Right renal pelvis (tissue), 4 donors: ENCODE results near the gene B4GALT1. TPM values are rescaled to one million over a fixed set of nuclear protein-coding genes. Genes with fewer than 3 reads are reported as not detected.

Source experiments
- DNase-seq, 4 donors: peaks; one replicate each; pipeline ENCODE4 v3.0.0-alpha.2; 2013; ENCODE audit warnings: low read depth in 4 of 4, low spot score in 3 of 4, missing footprints in 1 of 4
- polyA plus RNA-seq, 4 donors: library from polyadenylated mRNA; unstranded; fragments of 120-200 nt; gene quantifications; one replicate each; pipeline ENCODE4 v1.2.1, GENCODE V29; 2013; ENCODE audit not compliant: insufficient read length in 4 of 4

The B4GALT1 gene
- polyA plus RNA-seq, 4 donors: 88.5 to 135 (median 122) TPM

DNA sequence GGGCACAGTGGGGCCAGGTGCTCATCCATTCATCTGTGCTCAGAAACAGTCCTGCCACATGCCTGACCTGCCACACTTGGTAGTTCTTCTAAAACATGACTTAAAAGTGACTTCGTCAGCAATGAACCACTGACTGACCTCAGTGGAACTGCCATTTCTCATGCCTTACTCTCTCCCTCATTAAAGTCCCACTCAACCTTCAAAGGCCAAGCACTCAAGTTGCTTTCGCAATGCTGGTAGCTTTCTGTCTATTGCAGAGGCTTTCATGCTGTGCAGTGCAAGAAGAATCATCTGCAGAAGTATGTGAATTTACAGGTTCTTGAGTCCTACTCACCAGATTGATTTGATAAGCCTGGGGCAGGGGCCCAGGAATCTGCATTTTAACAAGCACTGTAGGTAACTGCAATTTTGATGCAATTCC lies 23.9 kb downstream of the B4GALT1 start:
- no peak for DNase-seq

DNA sequence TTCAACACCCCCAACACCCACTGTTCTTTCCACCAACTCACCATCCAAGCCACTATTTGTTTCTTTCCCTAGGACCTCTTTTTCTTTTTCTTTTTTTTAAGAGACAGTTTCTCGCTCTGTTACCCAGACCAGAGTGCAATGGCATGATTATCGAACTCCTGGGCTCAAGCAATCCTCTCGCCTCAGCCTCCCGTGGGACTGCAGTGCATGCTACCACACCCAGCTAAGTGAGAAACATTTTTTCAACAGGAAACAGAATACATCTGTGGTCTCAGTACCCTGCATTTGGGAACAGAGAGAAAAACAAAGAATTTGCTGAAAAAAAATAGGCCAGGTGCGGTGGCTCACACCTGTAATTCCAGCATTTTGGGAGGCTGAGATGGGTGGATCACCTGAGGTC lies 24.6 kb downstream of the B4GALT1 start:
- no peak for DNase-seq

DNA sequence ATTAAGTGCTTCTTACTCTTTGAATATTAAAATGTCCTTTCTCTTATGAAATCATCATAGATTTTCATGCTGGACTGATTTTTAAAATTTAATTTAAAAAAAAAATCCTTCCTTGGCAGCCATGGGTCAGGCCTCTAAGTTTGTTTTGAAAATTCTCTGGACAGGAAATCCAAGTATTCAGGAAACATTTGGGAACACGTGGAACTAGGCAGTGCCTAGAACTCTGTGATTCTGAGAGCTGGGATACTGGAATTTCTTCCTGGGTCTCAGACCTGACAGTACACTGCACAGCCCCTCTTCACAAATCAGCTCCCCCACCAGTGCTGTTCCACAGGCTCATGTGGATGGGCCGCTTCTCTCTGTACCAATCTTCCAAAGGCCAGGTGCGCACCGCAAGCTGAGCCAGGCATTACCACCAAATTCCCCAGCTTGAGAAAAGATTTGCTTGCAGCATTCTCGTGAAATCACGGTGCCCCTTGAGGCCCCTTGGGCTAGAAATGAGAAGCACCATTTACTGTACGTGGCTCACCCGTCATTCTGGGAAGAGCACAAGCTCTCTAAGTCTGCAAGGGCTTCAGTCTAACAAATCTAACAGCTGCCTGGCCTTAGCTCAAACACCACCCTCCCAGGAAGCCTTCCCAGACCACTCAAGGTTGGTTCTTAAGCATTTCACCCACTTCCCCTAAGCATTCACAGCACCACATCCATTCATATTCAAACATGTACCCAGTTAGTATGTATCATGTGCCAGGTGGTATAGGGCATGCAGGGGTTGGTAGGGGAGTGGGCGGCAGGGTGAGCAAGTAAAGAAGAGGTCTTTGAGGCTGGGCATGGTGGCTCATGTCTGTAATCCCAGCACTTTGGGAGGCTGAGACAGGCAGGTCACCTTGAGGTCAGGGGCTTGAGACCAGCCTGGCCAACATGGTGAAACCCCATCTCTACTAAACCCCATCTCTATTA lies 26.5 kb downstream of the B4GALT1 start:
- DNase-seq: no peak

DNA sequence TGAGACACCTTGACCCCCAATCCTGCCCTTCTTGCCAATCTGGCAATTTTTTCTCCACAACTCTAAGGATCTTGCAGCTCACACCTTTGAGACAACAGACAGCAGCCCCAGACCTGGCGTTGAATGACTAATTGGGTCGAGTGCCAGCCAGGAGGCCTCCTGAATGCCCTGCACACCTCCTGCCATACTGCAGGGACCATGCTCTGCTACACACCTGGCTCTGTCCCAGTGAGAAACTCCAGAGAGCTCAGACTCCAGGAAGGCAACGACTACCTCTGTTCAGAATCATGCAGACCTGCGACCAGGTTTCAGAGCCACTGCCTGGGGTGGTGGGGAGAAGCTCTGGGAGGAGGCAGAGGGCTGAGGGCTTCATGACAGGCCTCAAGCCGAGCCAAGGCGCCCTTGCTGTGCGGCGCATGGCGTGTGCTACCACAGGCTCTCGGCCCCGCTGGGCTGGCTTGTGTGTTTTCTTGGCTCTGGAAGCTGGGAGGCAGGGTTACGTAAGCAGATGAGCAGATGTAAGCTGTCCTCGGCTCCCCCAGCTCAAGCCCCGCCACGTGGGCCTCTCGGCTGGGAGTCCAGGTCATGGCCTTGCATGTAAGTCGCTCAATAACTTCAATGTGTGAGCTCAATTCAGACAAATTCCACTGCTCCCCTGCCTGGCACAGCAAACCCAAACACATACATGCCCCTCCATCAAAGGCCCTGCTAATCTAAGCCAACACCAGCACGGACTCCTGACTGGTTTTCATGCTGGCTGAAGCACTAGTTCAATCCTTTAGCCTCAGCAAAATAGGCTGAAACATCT lies 27.5 kb downstream of the B4GALT1 start:
- DNase-seq: no peak

DNA sequence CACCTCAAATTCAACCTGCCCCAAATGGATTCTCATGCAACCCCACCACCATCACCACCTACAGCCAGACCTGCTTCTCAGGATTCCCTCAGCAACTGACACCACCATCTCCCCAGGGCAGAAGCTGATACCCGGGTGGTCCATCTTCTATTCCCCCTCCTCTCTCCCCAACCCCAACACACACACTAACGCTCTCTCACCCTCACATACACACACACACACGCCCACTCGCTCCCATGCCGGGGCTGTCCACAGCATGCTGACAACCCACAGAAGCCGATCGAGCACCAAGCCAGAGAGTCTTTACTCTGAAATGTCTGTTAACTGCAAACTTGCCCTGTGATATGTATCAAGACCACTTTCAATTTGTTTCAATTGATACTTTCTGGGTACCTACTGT lies 28.4 kb downstream of the B4GALT1 start:
- DNase-seq: no peak

DNA sequence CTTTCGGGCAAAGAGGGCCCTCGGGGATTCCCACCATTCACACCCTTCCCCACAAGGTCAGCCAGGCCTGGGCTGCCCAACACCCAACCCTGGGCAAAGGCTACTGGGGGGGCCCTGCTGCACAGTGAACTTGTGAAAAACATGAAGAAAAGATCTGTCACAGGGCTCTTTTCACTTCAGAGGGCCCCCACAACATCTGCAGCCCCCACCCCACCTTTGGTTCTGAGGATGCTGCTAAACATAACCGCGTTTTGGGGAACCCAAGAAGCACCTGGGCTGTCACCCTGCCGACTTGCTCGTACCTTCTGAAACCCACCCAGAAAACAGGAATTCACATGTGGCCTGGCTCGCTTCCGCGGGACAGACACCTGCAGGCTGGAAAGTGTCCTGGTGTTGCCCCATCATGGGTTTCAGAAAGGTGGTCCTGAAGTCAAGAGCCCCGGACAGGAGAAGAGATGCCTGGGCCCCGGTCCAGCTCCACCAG lies 29.3 kb downstream of the B4GALT1 start:
- no peak for DNase-seq

DNA sequence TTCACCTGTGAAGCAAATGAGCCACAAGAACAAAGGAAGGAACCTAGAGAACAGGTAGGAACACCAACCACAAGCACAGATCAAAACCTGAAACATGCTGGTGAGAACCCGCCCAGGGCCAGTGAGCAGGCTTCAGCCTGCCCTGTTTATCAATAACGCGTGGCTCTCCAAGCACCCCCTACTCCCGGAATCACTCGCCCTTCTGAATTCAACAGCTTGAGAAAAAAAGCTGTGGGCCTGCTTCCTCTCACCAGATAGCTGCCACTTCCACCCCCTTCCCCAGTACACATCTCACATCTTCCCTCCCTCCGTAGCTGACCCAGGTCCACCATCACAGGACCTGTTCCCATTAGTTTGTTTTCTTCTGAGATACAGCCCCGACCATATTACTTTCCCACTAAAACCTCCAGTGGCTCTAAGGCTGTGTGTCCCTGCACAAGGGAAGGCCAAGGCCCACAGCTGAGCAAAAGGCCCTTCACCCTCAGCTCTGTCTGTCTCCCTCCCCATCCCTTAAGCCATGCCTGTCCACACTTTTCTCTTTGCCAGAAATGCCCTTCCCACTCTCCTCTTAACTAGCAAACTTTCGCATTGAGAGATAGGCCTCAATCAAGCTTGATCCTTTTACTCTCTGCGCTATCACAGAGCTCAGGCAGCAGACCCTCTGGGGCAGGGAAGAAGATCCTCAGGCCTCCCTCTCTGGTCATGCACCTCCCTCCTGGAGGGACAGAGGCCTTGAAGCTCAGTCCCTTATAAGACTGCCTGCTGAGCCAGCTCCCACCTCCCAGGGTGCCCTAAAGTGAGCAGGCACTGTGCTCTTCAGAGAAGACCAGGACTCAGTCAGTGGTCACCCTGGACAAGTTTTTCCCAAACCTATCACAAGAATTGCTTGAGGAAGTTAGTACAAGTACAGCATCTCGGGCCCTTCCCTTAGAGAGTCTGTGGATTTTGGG lies 30.1 kb downstream of the B4GALT1 start:
- DNase-seq: no peak

DNA sequence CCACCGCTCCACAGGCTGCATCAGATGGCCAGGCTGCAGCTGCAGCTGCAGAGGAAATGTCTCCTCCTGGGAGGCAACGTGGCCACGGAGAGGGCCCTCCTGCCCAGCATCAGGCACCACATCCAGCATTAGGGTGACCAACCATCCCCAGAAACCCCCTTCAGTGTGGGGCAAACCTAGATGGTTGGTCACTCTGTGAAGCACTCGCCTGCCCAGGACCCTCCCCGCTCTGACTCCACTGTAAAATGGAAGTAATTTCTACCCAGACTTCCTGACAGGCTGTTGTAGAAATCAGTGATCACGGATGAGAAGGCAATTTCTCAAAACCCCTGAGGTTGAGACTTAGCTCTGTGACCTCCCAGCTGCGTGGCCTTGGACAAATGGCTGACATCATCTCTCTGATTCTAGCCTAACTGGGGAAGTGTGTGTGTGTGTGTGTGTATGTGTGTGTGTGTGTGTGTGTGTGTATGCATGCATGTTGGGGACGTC lies 31.6 kb downstream of the B4GALT1 start:
- DNase-seq: no peak

DNA sequence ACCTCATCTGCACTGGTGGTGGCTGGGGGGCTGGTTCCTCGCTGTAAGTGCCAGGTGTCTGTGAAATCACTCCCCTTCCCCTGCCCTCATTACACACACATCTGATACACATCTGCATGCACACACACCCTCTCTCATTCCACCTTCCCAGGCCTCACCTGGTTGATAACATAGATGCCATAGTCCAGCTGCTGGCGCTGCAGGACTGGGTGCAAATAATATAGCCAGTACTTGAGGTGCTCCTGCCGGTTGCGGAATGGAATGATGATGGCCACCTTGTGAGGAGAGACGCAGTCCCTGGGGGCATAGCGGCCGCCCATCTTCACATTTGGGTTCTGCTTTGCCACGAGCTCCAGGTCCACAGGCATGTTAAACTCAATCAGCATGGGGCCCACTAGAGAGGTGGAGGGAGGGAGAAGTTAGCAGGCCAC lies 32.1 kb downstream of the B4GALT1 start:
- DNase-seq: no peak

DNA sequence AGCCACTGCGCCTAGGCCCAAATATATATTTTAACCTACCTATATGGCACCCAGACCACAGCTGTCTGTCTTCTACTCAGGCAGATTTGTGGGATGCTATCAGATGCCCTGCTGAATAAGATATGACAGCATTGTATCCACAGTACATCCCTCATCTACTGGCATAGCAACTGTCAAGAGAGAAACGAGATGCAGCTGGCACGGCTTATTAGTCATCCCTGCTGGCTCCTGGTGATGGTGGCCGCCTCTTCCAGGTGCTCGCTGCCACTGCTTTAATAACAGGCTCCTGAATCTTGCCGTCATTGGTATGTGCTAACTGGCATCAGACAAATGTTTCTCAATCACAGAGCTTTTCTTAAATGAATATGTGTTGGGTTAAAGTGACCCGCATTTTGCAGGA lies 34.0 kb downstream of the B4GALT1 start:
- DNase-seq: no peak

DNA sequence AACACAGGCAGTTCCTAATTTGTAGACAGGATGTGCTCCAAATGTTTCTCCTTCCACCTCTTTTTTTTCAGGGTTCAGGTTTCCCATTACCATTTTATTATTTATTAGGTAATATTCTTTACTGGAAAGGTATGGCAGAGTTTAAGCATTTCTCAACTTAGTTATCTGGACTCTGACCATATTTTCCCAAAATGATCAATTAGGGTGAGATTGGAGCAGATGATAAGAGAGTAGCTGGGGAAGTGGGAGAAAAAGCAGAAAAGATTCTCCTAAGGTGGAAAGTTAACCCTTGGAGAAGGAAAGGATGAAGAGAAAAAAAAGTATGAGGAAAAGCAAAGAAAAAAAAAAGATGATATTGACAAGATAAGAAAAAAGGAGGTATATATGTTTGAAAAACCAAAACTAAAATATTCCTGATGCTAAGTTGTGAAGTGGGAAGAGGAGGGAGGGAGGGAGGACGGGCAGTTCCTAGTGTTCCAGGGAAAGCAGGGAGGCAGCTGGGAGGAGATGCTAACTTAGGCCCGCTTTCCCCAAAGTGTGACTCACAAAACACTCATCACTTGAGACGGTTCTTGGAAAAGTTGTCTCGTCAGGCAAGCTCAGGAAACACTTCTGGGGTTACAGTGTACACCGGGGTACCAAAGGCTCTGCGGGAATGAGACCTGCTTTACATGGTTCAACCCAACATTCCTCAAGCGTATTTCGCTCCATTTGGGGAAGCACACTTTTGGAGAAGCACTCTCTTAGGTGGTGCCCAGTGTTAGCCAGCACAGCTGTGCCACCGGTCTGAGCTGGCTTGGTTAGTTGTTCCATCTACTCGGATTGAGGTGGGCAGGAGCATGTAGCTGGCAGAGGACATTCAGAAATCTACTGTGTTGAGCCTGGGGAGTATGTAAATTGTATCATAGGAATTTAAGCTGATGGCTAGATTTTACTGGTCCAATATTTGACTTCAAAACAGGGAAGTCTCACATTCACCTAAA lies 35.1 kb downstream of the B4GALT1 start:
- no peak for DNase-seq

DNA sequence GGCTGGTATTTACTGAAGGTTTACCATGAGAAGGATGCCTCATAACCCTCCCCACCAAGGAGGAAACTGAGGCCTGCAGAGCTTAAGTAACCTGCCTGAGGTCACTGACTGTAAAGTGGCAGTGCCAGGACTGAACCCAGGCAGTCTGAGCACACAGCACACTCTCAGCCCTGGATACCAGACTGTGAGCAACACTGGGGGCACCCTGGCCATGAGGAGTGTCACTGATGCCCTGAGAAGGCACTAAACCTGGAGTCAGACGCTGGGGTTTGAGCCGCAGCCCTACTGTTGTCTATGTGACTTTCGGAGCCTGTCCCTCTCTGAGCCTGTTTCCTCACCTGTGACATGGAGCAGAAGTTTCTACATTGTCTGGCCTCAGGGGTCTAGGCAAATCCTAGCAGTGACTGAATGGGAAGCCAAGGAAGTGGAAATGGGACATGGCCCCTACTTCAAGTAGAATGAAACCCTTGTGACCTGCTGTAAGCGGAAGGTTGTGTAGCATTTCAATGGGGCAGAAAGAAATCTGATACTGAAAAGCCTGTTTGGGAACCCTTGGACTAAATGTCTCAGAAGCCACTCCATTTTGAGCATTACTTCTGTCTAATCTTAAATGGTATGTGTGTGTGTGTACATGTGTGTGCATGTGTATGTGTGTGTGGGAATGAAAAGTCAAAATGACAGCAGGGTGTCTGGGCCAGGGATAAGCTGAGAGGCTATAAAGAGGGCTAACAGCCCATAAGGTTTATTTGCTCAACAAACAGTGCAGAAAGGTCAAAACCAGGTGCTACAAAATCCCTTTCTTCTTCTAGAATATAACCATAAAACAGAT lies 36.0 kb downstream of the B4GALT1 start:
- no peak for DNase-seq

DNA sequence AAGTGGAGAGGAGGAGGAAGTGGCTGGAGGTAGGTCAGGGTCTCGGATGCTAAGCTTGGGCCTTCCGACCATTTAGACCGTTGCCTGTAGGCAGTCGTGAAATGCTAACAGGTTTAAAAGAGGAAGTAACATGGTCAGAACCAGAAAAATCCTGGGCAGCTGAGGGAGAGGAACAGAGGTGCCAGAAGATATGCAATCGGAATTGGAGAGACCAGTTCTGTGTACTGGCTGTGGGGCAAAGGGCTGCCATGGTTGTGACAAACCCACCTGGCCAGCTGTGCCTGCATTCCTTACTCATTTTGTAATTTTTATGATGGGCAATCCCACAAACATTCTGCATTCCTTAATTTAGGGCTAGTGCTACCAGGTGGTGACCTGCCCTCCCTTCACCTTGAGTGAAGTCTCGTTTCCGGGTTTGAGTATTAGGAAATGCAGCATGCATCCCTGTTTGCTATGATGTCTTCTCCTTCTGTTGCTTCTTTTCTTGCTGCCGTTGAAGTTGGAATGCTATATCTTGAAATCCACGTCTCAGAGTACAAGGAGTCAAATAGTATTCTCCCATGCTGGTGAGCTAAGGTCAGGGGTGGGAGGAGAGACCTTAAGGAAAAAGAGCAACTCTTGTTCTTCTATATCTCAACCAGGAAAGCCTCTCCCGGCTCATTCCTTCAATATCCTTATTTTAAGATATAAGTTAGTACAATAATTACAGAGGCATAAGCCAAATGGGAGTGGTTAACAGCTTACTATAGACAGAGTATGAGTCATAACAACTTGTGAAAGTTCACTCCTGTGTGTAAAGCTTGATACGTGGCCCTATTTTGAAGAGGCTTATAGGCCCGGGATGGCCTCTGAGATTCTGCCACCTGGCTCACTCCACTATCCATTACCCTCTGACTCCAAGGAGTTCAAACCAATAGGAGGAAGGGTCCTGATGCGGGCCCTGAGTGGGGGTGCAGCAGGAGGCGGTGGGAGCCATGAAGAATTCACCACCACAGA lies 37.0 kb downstream of the B4GALT1 start:
- DNase-seq: no peak

DNA sequence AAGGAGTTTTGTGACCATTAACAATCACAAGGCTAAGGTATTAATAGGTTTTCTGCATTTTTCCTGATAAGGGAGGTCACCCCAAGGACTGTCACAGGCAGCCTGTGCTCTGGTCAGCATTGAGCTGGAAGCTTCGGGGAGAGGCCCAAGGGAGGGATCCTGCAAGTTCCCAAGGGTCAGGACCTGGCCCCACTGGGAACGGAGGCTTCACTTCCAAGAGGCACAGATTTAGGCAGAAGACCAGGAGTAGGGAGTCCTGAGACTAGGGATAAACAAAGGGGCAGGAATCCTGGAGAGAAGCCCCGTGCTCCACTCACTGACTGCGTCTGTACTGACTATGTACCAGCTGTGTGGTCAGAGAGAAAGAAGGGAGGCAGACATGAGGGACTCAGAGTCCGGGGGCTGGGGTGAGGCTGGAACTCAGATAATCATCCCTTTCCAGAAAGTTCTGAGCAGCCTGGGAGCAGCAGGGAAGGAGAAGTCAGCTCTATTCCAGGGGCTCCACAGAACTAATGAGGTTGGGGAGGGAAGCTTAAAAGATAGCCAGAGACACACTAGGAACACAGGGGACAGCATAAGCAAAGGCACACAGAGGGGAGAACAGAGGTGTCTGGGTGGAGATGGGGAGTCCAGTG lies 37.8 kb downstream of the B4GALT1 start:
- DNase-seq: no peak

DNA sequence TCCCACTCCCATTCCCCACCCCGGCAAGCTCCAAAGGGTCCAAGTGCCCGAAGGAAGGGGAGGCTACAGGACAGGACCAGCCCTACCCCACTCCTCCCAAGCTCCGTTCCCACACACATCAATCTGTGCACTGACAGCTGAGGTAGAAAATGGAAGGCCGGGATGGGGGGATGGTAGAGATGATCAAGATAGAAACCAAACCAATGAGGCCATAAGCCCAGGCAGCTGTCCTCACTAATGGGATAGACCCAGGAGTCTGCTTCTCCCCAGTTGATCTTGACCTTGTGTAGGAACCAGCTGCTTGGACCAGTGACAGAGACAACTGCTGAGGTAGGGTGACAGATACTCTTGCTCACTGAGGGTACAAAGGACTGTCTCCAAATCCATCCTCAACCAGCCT lies 38.6 kb downstream of the B4GALT1 start:
- no peak for DNase-seq

DNA sequence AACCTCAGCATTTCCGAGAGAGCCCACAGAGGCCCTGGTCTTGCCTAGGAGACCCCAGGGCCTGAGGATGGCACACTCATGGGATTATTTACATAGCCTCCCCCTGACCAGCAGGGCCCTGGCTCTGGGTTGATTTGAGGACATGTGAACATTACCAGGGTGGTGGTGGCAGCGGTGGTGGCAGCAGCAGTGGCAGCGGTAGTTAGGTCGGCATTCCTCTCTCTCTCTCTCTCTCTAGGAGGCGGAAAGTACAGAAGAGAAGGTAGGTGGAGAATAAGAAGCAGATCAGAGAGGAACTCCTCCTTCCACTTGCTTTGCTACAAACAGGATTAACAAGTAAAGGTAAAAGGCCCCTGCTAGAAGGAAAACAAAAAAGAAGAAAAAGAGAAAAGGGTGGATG lies 39.3 kb downstream of the B4GALT1 start:
- DNase-seq: no peak
